Heart left ventricle (tissue), 13 donors: Measurements from ENCODE around the gene NFE2.

Experiments
- CTCF ChIP-seq, 12 donors: fragments of 200-600 bp; sonication (generic) in 4 of 12; IDR thresholded peaks; one replicate each; pipeline versions ENCODE4 v1.5.0 to v1.8.0; 2018 to 2022; ENCODE audit warnings: antibody characterized with exemption in 12 of 12, mild to moderate bottlenecking in 5 of 12
- POLR2A ChIP-seq, 2 donors: fragments of 450-650 bp; IDR thresholded peaks; one replicate each; pipeline ENCODE4 v1.6.1; 2017; ENCODE audit warnings: antibody characterized with exemption in 2 of 2, mild to moderate bottlenecking in 2 of 2, moderate library complexity in 2 of 2
- donor health status: ischemic (EF 13 %, LVEDD 7.1; RV severe dilation, severe dysfunction).
- donor health status: DM: no; HTN: yes; CAD: no.
- donor health status: DM: no; HTN: no; CAD: no.
- donor health status: ischemic (EF 25% LVEDD 6.9; RV normal size, moderate dysfunction).
- donor health status: ischemic (EF 25% LVEDD 5.7; RV mildly dilated, moderate dysfunction).
- donor health status: ischemic (EF 35%, LVEDD 5.7; RV mildly dilated, moderate dysfunction).
- donor health status: nonischemic (EF 11% LVEDD 7.7; RV severe dilation, severe dysfunction).
- donor health status: DM: yes; HTN: yes; CAD: no.
- donor health status: PGD.
- donor health status: ischemic (EF 29% LVEDD 5.4; RV normal size, mild dysfunction).
- donor health status: nonischemic (EF 23%, LVEDD 6.1; RV moderate dilation, normal function).

- no peak for TF ChIP-seq CTCF (IDR thresholded peaks at IDR 0.05)
- no peak for TF ChIP-seq POLR2A (IDR thresholded peaks at IDR 0.05)
Observed at GRCh38 chr12:54286042-54287030, 14.5 kb downstream of the NFE2 start.
